PC-9 (cell line): ENCODE measurements around the gene CKS1B. TPM values are rescaled to one million over a fixed set of nuclear protein-coding genes. Genes with fewer than 3 reads are reported as not detected.

Experiments used
- BruUV-seq: library from RNA; stranded (reverse); fragments of 400-500 nt; replicated peaks from 2 replicates; lab custom pipeline; 2021; lab: Mats Ljungman, UMichigan
- CTCF ChIA-PET: fragments of 300-600 bp; sonication (Branson Sonifier 250); formaldehyde crosslinking; loops from one replicate; lab custom pipeline; 2022; ENCODE audit warnings: antibody characterized with exemption; lab: Charles Lee
- POLR2A ChIA-PET: fragments of 300-600 bp; sonication (Branson Sonifier 250); formaldehyde crosslinking; loops from one replicate; lab custom pipeline; 2022; ENCODE audit warnings: antibody characterized with exemption; ENCODE audit not compliant: unreplicated experiment; lab: Charles Lee
- DNase-seq, 2 experiments: peaks; one replicate each; pipeline versions ENCODE4 v3.0.0 to v3.0.0-alpha.2; 2015 to 2022; ENCODE audit warnings: mixed read lengths in 1 of 2
- H2AFZ ChIP-seq: fragments of 200-600 bp; sonication (generic); 2 replicates; pipeline ENCODE4 v1.8.1; 2017; ENCODE audit warnings: antibody characterized with exemption
- H3F3A ChIP-seq: fragments of 200-600 bp; sonication (generic); 2 replicates; pipeline ENCODE4 v1.8.1; 2017; ENCODE audit warnings: antibody characterized with exemption, mild to moderate bottlenecking, low read depth; ENCODE audit not compliant: insufficient read depth
- H3K27ac ChIP-seq: fragments of 200-600 bp; sonication (generic); 2 replicates; pipeline ENCODE4 v1.6.1; 2016; ENCODE audit warnings: mixed run types
- H3K27me3 ChIP-seq: fragments of 200-600 bp; sonication (generic); 2 replicates; pipeline ENCODE4 v1.6.1; 2016; ENCODE audit warnings: low read depth, mixed run types; ENCODE audit not compliant: insufficient read depth
- H3K36me3 ChIP-seq: fragments of 200-600 bp; sonication (generic); 2 replicates; pipeline ENCODE4 v1.6.1; 2016; ENCODE audit warnings: low read depth, mixed run types
- H3K4me1 ChIP-seq: fragments of 200-600 bp; sonication (generic); replicated peaks from 2 replicates; pipeline ENCODE4 v1.6.1; 2016; ENCODE audit warnings: mixed run types; ENCODE audit not compliant: insufficient read depth
- H3K4me2 ChIP-seq: fragments of 200-600 bp; sonication (generic); 2 replicates; pipeline ENCODE4 v1.6.1; 2017; ENCODE audit warnings: mixed run types
- H3K4me3 ChIP-seq: fragments of 200-600 bp; sonication (generic); 2 replicates; pipeline ENCODE4 v1.6.1; 2016; ENCODE audit warnings: mixed run types
- H3K79me2 ChIP-seq: fragments of 200-600 bp; sonication (generic); 2 replicates; pipeline ENCODE4 v1.6.1; 2017; ENCODE audit warnings: low read depth, mixed run types
- H3K9me2 ChIP-seq: fragments of 200-600 bp; sonication (generic); 2 replicates; pipeline ENCODE4 v1.8.1; 2017; ENCODE audit warnings: mild to moderate bottlenecking; ENCODE audit not compliant: insufficient read depth
- H3K9me3 ChIP-seq: fragments of 200-600 bp; sonication (generic); 2 replicates; pipeline ENCODE4 v1.8.1; 2016; ENCODE audit warnings: low read depth; ENCODE audit not compliant: insufficient read depth
- H4K20me1 ChIP-seq: fragments of 200-600 bp; sonication (generic); 2 replicates; pipeline ENCODE4 v1.8.1; 2017; ENCODE audit not compliant: insufficient read depth
- EZH2 ChIP-seq: fragments of 200-600 bp; sonication (generic); IDR thresholded peaks from 2 replicates; pipeline ENCODE4 v1.8.0; 2017; ENCODE audit warnings: antibody characterized with exemption, low read depth
- intact Hi-C: fragments of 100-400 bp; cut with micrococcal nuclease; formaldehyde crosslinking; loops from one replicate; pipeline ENCODE4 v1.10.0; 2022; ENCODE audit not compliant: unreplicated experiment
- total RNA-seq: library from RNA; stranded (reverse); gene quantifications from 2 replicates; pipeline ENCODE4 v1.2.3, GENCODE V29; 2021
- TF ChIP-seq, protein P1 (sequence below): fragments of 200-600 bp; sonication (generic); conservative IDR thresholded peaks from 2 replicates; pipeline ENCODE4 v1.6.1; 2017; ENCODE audit warnings: mixed run types, antibody characterized with exemption, mild to moderate bottlenecking, moderate library complexity

The CKS1B gene
- total RNA-seq, 1 experiment from 2014 or later = 236 TPM

DNA sequence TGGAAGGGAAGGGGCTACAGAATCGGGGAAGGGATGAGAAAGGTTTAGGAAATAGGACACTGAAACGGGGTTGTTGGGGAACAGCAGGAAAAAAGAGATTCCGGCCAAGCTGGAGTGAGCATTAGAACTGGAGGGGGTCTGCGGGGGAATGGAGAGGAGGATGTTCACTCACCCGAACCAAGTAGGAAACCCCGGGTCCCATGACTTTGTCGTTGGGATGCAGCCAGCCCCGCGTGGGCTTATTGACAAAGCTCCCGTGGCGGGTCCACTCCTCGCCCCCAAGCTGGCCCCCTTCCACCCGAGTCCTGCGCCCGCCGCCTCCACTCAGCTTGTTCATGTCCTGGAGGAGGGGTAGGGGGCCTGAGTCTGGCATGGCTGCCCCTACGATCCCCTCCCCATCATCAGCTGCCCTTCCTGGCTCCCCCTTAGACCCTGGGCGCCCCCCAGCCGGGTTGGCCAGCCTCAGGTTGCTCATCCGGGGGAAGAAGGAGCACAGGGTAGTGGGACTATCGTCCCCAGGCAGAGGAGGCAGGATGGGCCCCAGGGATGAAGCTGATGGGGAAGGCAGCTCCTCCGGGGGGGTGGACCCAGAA is 4.5 kb upstream of the CKS1B start:
- intact Hi-C loops = loop anchor here (2.0 to 5.0 kb wide), 3 partner anchors 47 to 352 kb away; partner anchors contain the start of genes RUSC1 and SLC50A1
- Histone ChIP-seq H3F3A (peaks cover 56% of the 10 kb centered on the region), H4K20me1 (no peaks in the 10 kb centered on the region), H3K9me3 (no peaks in the 10 kb centered on the region), H3K27ac (peak overlapping the region; percentile 97; the same call in 1 of the 2 replicates), H2AFZ (no peak overlapping the region), H3K4me1 (peaks cover 44% of the 10 kb centered on the region), H3K4me2 (peak overlapping the region; percentile 93), H3K9me2 (no peaks in the 10 kb centered on the region), H3K79me2 (peaks cover 42% of the 10 kb centered on the region), H3K4me3 (peak overlapping the region; percentile 87), H3K27me3 (no peaks in the 10 kb centered on the region), H3K36me3 (peaks cover 28% of the 10 kb centered on the region; the same call in 1 of the 2 replicates)
- TSS peak; percentile 0 for BruUV-seq
- ChIA-PET POLR2A (interaction anchor here (0.5 to 1.7 kb wide), 12 partner anchors 9 to 633 kb away, joined by 3 to 18 read pairs (median 5); partner anchors contain the start of genes ADAM15, PYGO2 and ZBTB7B), CTCF (interaction anchor here (0.6 to 2.0 kb wide), 9 partner anchors 9 to 415 kb away, joined by 3 to 17 read pairs (median 4); partner anchors contain the start of genes ADAM15 and PYGO2)
- TF ChIP-seq, protein P1, sequence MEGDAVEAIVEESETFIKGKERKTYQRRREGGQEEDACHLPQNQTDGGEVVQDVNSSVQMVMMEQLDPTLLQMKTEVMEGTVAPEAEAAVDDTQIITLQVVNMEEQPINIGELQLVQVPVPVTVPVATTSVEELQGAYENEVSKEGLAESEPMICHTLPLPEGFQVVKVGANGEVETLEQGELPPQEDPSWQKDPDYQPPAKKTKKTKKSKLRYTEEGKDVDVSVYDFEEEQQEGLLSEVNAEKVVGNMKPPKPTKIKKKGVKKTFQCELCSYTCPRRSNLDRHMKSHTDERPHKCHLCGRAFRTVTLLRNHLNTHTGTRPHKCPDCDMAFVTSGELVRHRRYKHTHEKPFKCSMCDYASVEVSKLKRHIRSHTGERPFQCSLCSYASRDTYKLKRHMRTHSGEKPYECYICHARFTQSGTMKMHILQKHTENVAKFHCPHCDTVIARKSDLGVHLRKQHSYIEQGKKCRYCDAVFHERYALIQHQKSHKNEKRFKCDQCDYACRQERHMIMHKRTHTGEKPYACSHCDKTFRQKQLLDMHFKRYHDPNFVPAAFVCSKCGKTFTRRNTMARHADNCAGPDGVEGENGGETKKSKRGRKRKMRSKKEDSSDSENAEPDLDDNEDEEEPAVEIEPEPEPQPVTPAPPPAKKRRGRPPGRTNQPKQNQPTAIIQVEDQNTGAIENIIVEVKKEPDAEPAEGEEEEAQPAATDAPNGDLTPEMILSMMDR = no peak
- no peak for TF ChIP-seq EZH2
- DNase-seq = no peak

DNA sequence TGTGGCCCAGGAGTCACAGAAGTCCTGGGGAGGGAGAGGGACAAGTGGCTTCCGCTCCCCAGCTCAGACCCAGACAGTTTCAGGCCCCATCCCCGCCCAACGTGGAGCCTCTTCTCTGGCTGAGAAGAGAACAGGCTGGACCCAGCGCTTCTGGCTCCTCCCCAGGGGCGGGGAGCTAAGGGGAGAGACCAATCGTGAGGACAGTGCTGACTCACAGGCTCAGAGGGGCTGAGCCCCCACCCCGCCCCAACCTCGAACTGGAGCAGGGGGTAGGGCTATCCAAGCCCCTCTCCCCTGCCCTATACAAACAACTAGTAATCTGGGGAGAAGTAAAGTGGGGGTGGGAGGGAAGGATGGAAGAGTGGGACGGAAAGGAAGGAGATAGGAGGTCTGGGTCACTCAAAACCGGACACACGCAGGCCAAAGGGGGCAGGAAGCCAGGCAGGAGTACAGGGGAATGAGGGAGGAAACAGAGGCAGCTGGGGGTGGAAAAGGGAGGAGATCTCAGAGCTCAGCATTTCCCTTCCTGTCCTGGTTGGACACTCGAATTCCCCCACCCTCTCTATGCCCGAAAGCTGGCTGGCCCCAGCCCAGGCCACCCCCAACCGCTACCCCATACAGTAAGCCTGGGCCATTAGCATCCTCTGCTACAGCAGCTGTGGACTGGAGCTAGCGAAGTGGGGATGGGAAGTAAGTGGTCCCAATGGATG is 3.7 kb upstream of the CKS1B start, which contains the start of gene SHC1:
Gene SHC1, minus strand, starts transcription at position 117 of the 710 bp plus-strand sequence. CDS start 221 bp downstream, outside the sequence.
- ChIA-PET POLR2A (interaction anchor here (0.5 to 1.7 kb wide), 13 partner anchors 10 to 1403 kb away, joined by 3 to 18 read pairs (median 5); partner anchors contain the start of genes ADAM15, PBXIP1, PYGO2 and ZBTB7B), CTCF (interaction anchor here (0.6 to 2.0 kb wide), 7 partner anchors 9 to 203 kb away, joined by 3 to 17 read pairs (median 4); partner anchors contain the start of genes ADAM15 and PYGO2)
- Histone ChIP-seq H2AFZ (no peak within 1 kb of the TSS), H3K4me2 (peak within 1 kb of the TSS; percentile 93), H3K27me3 (no peaks in the 10 kb centered on the region), H3K9me3 (no peaks in the 10 kb centered on the region), H3K4me3 (peak within 1 kb of the TSS; percentile 87), H4K20me1 (no peaks in the 10 kb centered on the region), H3F3A (peaks cover 56% of the 10 kb centered on the region), H3K36me3 (peaks cover 21% of the 10 kb centered on the region; the same call in 1 of the 2 replicates), H3K9me2 (no peaks in the 10 kb centered on the region), H3K79me2 (peaks cover 50% of the 10 kb centered on the region), H3K4me1 (peaks cover 44% of the 10 kb centered on the region), H3K27ac (peak within 1 kb of the TSS; percentile 97)
- peak; percentile 78 to 91 for DNase-seq
- BruUV-seq = no TSS peak
- intact Hi-C loops = loop anchor here (2.0 to 5.0 kb wide), 3 partner anchors 46 to 352 kb away; partner anchors contain the start of genes RUSC1 and SLC50A1
- TF ChIP-seq, protein P1 = no peak
- TF ChIP-seq EZH2 = no peak
